Effector memory CD8-positive, alpha-beta T cell (primary cell): Measurements from ENCODE around the gene CDS1.

Experiments used
- ATAC-seq: fragments of 150-1000 bp; cut with Tn5 transposase; replicated peaks from 2 replicates; pipeline ENCODE4 v1.10.0; 2021; ENCODE audit warnings: mild to moderate bottlenecking, moderate library complexity
- DNase-seq, 3 experiments: peaks; one replicate each; pipeline ENCODE4 v3.0.0; 2021
- H3K27ac Mint-ChIP-seq, 2 donors: one replicate each; pipeline ENCODE4 v1.8.0; 2022; ENCODE audit warnings: mild to moderate bottlenecking in 2 of 2, mixed read lengths in 2 of 2, moderate library complexity in 2 of 2
- H3K27me3 Mint-ChIP-seq, 2 donors: one replicate each; pipeline ENCODE4 v1.8.0; 2022; ENCODE audit warnings: mixed read lengths in 2 of 2
- H3K36me3 Mint-ChIP-seq: one replicate; pipeline ENCODE4 v1.8.0; 2022; ENCODE audit warnings: mild to moderate bottlenecking, moderate library complexity, mixed read lengths; ENCODE audit not compliant: insufficient read depth
- H3K4me1 Mint-ChIP-seq, 2 donors: one replicate each; pipeline ENCODE4 v1.8.0; 2022; ENCODE audit warnings: low read depth in 2 of 2, mixed read lengths in 2 of 2
- H3K4me3 Mint-ChIP-seq, 2 donors: one replicate each; pipeline ENCODE4 v1.8.0; 2022; ENCODE audit warnings: mild to moderate bottlenecking in 2 of 2, mixed read lengths in 2 of 2, moderate library complexity in 2 of 2
- H3K9me3 Mint-ChIP-seq, 2 donors: one replicate each; pipeline ENCODE4 v1.8.0; 2022; ENCODE audit warnings: mixed read lengths in 2 of 2

Gene CDS1

DNA sequence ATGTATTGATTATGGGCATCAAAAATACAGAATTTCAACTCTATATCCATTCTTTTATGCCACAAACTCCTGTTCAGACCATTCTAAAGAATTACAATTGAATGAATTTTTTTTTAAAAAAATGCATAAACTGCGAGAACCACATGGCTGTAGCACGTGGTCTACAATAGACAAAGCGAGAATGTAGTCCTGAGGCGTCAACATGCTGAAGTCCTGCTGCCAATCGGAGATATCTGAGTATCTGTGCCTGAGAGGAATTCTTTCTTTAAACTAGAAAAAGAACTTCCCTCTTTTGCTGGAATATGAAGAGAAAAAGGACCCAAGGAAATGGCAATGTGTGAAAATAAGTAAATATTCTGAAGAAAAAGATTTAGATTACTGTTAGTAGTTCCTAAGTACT is 105.7 kb downstream of the CDS1 start:
- H3K9me3 Mint-ChIP-seq: peaks cover 0 to 4% of the 10 kb centered on the region in 2 donors
- no peaks in the 10 kb centered on the region for H3K36me3 Mint-ChIP-seq
- H3K27me3 Mint-ChIP-seq: no peaks in the 10 kb centered on the region
- ATAC-seq (no peak), DNase-seq (no peak)
- H3K4me3 Mint-ChIP-seq: no peak overlapping the region
- H3K4me1 Mint-ChIP-seq: no peaks in the 10 kb centered on the region
- H3K27ac Mint-ChIP-seq: no peak overlapping the region

DNA sequence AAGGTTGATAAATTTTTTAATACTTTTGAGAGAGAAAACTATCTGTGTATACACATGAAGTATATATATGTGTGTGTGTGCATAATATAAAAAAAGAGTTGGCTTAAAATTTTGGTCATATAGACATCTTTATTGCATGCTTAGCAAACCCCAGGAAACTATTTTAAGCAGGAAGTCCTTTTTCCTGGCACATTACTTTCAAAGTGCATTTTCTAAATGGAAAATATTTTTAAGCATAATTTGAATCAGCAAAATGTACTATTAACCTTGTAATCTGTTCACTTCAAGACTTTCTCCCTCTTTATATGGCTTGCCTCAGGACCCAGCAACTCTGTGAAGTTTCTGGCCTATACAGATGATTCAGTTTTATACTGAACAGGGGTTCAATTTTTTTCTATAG is 106.3 kb downstream of the CDS1 start:
- Mint-ChIP-seq H3K4me3 (no peak overlapping the region), H3K9me3 (peaks cover 0 to 4% of the 10 kb centered on the region in 2 donors), H3K4me1 (no peaks in the 10 kb centered on the region), H3K36me3 (no peaks in the 10 kb centered on the region), H3K27me3 (no peaks in the 10 kb centered on the region), H3K27ac (no peak overlapping the region)
- ATAC-seq (no peak), DNase-seq (no peak)

DNA sequence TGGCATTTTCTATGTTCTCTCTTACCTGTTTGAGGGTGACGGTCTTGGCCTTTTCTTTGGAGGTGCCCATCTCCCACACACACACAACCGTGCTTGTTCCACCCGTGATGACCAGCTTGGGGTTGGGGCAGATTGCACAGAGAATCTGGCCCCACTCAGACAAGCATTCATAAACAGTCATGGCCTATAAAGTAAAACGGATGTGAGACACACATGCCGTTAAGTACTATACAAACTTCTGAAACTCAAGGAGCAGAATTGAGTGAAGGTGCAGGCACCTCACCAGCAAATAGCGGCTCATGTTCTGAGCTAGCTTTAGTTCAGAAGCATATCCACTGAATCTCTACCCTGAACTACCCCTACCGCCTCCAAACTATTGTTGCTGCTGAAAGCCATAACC is 107.6 kb downstream of the CDS1 start:
- no peak for DNase-seq
- H3K36me3 Mint-ChIP-seq: no peaks in the 10 kb centered on the region
- no peaks in the 10 kb centered on the region for H3K27me3 Mint-ChIP-seq
- H3K9me3 Mint-ChIP-seq: peaks cover 0 to 5% of the 10 kb centered on the region in 2 donors
- no peak overlapping the region for H3K4me3 Mint-ChIP-seq
- H3K27ac Mint-ChIP-seq: no peak overlapping the region
- H3K4me1 Mint-ChIP-seq: no peaks in the 10 kb centered on the region
- ATAC-seq: no peak

GRCh38 chr4:84691170-84691691 is 108.3 kb downstream of the CDS1 start:
- no peak overlapping the region for H3K4me3 Mint-ChIP-seq
- DNase-seq: no peak
- no peak for ATAC-seq

DNA sequence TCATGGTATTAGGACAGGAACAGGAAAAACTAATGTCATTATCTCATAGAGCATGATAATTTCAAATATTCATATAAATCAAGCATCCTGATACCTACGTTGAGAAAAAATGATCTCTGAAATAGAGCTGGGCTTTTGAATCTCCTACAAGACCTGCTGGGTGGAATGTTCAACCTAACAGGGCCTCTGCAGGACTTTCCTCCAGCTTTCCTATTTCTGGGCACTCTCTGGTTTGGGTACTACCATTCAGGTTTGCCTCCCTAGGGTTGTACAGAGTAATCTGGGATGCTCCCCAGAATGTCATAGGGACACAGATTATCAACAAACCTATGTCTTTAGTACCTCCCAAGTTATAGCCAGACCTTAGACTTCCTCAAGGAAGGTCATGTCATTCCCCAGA is 108.9 kb downstream of the CDS1 start:
- H3K4me1 Mint-ChIP-seq: no peaks in the 10 kb centered on the region
- H3K4me3 Mint-ChIP-seq: no peak overlapping the region
- peaks cover 0 to 5% of the 10 kb centered on the region in 2 donors for H3K9me3 Mint-ChIP-seq
- no peaks in the 10 kb centered on the region for H3K27me3 Mint-ChIP-seq
- H3K36me3 Mint-ChIP-seq: no peaks in the 10 kb centered on the region
- DNase-seq (no peak), ATAC-seq (no peak)
- H3K27ac Mint-ChIP-seq: no peak overlapping the region

More at GRCh38 chr4:84691170-84691691, 108.3 kb downstream of the CDS1 start:
- Mint-ChIP-seq H3K36me3 (no peaks in the 10 kb centered on the region), H3K27me3 (no peaks in the 10 kb centered on the region), H3K4me1 (no peaks in the 10 kb centered on the region), H3K27ac (no peak overlapping the region), H3K9me3 (peaks cover 0 to 5% of the 10 kb centered on the region in 2 donors)

DNA sequence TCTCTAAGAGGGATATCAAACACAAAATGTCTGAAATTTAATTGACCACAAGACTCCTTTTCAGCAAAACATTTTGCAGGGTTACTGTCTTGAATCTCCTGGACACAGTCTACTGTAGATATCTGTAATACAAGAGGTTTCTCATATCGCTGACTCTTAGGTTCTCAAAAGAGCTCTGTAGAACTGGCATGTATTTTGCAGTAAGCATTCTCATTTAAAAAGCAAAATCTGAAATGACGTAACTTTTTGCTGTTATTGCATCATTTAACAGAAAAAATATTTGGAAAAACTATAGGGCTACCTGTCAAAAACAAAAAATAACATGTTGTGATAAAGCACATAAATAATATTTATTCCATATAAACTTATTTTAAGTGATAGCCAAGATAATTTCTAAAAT is 114.2 kb downstream of the CDS1 start:
- H3K27ac Mint-ChIP-seq: no peak overlapping the region

GRCh38 chr4:84697615-84698201 is 114.8 kb downstream of the CDS1 start:
- Mint-ChIP-seq H3K4me3 (no peak overlapping the region), H3K4me1 (no peaks in the 10 kb centered on the region), H3K9me3 (peaks cover 0 to 2% of the 10 kb centered on the region in 2 donors), H3K27me3 (no peaks in the 10 kb centered on the region), H3K36me3 (no peaks in the 10 kb centered on the region), H3K27ac (no peak overlapping the region)
- ATAC-seq (no peak), DNase-seq (no peak)

More for the DNA sequence above, 114.2 kb downstream of the CDS1 start:
- H3K27me3 Mint-ChIP-seq: no peaks in the 10 kb centered on the region
- no peak overlapping the region for H3K4me3 Mint-ChIP-seq
- no peaks in the 10 kb centered on the region for H3K4me1 Mint-ChIP-seq
- H3K36me3 Mint-ChIP-seq: no peaks in the 10 kb centered on the region
- H3K9me3 Mint-ChIP-seq: peaks cover 0 to 2% of the 10 kb centered on the region in 2 donors
- ATAC-seq (no peak), DNase-seq (no peak)

GRCh38 chr4:84699001-84699671 is 116.2 kb downstream of the CDS1 start:
- H3K4me3 Mint-ChIP-seq: no peak overlapping the region
- ATAC-seq (no peak), DNase-seq (no peak)
- H3K4me1 Mint-ChIP-seq: no peaks in the 10 kb centered on the region
- H3K9me3 Mint-ChIP-seq: peaks cover 0 to 2% of the 10 kb centered on the region in 2 donors
- H3K27ac Mint-ChIP-seq: no peak overlapping the region
- no peaks in the 10 kb centered on the region for H3K27me3 Mint-ChIP-seq
- H3K36me3 Mint-ChIP-seq: no peaks in the 10 kb centered on the region
